ENCODE results near the gene RBFOX2.

RBFOX2 gene

DNA sequence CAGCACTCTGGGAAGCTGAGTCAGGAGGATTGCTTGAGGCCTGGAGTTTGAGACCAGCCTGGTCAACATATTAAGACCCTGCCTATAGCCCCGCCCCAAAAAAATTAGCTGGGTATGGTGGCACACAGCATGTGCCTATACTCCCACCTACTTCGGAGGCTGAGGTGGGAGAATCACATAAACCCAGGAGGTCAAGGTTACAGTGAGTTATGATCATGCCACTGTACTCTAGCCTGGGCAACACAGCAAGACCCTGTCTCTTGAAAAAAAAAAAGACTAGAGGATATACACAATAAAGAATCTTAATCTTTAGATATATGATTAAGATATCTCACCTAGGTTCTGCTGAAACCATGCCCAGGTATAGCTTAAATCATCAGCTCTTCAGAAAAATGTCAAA lies 174.3 kb downstream of the RBFOX2 start:
- no peak for DNase-seq

DNA sequence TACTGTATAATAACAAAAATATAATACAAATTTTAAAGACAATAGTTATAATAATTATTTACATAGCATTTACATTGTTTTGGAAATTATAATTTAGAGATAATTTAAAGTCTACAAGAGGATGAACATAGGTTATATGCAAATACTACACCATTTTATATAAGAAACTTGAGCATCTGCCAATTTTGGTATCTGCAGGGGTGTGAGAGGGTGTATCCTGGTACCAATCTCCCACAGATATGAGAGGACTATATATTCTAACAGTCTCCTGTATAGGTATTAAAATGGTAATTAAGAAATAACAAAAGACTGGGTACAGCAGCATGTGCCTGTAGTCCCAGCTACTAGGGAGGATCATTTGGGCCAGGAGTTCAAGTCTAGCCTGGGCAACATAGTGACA lies 176.5 kb downstream of the RBFOX2 start:
- no peak for DNase-seq

DNA sequence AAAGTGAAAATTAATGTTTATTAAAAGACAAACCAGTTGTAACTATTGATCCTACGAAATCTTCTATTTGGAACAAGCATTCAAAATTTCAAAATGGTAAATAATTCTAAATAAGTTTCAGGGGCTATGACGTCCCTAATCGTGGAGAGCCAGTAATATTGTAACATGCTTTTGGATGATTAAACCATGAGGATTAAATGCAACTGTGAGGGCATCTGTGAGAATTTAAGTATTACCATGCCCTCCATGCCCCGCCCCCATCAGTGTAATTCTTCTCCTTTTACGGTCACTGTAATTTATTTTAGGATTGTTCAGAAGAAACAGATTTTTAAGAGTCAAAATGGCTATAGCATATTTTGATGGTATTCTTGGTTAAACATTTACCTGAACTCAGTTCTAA lies 177.8 kb downstream of the RBFOX2 start:
- no peak for DNase-seq

DNA sequence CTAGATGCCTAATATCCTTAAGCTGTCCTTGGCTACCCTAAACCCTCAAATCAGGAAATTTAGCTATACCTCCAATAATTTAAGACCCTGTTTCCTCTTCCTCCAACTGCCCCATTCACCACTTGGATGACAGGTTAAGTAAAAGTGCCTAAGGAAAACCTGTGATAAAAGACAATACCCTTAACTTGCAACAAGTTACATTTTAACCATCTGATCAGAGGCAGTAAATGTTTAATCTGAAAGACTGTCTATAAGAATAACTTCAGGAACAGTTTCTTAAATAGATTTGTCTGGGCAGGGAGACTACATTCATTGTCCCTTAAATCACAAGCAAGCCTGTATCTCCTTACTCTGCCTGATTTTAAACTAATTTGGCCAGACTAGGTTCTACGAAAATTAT lies 181.8 kb downstream of the RBFOX2 start:
- no peak for DNase-seq

DNA sequence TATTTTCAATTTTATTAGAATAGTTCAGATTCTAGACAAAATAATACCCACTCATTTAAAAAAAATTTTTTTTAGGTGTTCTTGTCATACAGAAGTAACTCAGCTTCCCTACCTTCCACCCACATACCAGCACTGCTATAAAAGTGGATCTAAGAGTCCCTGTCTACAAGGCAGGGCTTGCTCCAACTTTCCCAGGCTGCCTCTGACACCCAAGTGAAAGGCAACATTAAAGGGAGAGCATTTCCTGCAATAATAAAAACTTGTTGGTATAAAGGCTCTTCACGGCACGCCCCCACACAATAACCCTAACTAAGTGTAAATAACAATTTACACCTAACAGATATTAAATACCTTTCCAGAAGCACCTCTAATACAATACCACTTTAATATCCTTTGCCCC lies 183.7 kb downstream of the RBFOX2 start:
- DNase-seq, result no peak

DNA sequence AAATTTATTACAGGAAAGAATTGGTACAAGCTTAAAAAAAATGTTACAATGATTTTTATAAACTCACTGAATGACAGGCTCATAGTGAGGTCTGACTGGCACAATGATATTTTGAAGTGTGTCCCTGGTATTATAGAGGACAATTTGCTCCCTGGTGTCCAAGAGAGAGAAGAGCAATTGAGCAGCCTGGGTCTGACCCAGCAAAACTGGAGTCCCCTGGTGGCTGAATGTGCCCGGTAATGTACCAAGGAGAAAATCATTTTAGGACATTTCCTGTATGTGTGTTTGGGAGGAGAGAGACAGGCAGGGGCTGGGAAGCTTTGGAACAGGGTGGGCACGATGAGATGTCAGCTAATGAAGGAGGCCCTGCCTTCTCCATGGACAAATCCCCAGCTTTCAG lies 185.7 kb downstream of the RBFOX2 start:
- no peak for DNase-seq

DNA sequence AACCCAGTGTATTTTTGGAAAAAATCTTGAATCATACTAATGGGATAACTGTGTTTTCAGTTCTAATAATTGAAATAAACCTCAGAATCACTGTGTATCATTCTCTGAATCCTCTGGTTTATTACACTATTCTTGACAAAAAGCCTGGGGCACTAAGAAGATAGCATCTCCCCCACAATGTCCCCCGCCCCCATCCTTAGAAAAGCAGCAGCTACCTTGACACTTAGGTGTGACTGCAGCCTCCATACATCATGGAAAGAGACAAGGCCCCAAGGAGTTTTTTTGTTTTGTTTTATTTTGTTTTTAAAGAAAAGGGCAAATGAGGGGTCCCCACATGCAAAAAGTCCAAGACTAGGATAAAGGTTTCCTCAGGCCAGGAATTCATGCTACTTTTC lies 186.1 kb downstream of the RBFOX2 start:
- DNase-seq, result no peak

DNA sequence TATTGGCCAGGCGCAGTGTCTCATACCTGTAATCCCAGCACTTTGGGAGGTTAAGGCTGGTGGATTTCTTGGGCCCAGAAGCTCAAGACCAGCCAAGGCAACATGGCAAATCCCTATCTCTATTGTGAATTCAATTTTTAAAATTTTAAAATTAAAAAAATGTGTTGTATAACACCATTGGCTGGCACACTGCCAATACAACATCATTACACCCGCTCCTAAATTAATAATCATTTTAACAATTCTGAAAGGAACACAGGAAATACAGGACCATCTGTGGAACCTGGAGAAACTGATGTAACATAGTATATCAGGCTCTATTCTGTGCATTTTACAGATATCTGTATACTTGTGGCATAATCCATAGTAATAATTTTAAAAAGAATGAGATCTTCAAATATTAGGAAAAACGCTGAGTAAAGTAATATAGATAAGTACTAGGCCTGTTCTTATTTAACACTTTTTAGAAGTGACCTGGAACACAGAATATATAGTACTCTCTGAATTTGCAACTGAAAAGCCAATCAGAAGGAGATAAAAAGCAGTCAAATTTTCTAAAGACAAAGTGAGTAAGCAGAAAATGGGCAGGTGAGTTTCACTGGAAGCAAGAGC lies 186.6 kb downstream of the RBFOX2 start:
- DNase-seq, result no peak

DNA sequence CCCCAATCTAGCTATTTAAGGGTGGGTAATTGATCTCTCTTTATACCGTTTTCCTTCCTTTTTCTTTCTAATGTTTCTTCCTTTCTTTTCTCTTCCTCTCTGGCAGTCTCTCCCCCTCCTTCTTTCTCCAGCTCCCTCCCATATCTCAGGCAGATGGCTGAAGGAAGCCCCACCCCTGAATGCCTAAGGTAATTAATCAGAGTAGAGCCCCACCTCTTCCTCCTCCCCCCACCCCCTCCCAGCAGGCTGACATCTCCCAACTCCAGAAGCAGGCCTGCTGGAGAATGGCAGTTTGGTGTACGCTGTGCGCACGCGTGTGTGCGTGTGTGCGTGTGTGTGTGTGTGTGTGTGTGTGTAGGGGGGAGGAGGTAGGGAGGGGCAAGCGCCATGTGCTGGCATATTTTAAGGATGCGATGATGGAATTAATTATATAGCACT lies 188.3 kb downstream of the RBFOX2 start:
- DNase-seq, result peak; percentile 79

DNA sequence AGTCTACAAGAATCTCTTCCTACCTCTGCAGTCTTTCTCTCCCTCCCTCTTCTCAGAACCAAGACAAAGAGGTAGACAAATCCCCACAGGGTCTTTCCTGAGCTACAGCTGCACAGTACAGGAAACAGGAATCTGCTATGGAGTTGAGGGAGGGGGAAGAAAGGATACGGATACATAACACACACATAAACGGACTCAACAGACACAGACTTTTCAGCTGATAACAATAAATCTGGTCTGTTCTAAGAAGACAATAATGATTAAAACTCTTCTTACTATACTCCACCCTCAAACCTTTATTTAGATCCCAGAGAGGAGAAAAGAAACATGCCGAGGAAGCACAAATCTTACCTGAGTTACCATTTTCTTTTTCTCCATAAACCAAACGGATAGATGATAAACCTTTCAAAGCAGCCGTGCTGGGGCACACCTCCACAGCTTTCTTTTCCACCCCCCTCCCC lies 188.8 kb downstream of the RBFOX2 start:
- peak; percentile 25 for DNase-seq

DNA sequence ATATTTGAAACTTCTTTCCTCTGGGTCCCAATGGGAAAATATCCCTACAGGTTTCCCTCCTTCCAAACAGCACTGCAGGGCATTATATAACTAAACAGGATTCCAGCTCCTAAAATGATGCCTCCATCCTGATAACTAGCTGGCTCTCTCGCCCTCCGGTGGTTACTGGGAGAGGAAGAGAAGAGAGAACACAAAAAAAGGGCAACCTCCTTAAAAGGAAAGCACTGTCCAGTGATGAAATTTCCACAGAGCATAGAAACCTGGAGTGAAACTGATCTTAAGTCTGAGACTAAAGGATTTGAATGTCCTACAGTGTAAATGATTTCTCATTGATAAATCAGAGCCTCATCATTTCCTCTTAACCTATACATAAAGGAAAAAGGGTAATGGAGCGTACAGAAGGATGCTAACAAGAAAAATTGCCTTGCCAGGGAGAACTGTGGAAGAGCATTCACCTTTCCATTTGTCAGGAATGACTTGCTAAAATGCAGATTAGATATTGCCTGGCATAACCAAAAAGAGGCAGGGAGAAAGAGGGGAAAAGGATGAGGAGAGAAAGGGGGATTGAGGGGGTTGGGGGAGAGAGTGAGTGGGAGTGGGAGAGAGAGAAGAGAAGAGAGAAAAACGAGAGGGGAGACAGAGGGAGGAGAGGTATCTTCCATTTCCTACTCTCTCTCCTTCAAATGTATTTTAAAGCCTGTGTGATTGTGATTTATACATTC lies 189.6 kb downstream of the RBFOX2 start:
- peak; percentile 21 for DNase-seq

DNA sequence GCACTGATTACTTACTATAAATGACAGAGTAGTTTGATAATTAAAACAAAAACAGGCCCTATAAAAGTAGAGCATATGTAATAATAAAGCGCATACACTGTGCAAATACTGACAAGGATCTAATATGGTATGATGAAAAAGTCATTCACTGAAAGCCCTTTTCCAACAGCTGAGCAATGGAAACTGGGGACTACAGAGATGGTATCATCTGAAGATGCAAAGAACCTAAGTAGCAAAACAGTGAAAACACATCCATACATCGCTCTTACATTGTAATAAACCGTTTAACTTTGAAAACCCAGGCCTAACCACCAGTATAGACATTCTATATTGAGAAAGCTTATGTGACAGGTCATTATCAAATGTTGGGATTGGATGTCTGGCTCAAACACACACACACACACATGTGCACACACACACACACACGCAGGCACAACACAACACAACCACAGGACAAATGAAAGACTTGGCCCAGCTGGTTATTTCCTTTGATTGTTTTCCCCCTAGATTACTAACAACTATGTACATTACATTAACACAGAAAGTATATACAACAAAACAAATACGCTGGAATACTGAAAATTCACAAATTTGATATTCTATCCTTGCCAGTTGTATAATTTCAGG lies 191.4 kb downstream of the RBFOX2 start:
- no peak for DNase-seq

DNA sequence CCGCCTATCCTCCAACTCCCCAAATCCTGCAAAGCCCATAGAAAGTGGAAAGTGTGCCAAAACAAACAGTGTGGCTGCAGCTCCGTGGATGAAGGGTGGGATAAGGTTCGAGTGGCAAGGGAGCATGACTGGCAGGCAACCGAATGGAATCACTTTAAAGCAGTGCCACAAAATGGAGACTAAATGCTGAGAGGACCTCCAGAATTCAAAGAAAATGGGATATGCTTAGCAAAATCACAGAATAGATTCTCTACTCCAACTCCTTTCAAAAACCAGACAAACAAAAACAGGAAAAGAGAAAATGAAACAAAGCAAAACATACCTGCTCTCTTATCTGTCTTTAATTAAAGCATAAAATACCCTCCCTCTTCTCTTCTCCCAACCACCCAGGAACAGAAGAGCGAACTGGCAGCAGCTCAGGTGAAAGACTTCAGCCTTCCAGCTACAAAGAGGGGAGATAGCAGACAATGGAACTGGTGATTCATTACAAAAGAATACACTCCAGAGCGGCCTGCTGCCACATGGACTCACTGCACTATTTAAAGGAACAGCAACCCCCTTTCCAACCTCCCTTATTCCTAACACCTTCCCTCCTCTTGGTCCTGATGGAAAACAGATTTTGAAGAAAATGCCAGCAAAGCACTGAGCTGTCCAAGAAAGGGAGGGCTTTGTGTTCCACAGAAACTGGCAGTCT lies 192.5 kb downstream of the RBFOX2 start:
- DNase-seq, result peak; percentile 33

DNA sequence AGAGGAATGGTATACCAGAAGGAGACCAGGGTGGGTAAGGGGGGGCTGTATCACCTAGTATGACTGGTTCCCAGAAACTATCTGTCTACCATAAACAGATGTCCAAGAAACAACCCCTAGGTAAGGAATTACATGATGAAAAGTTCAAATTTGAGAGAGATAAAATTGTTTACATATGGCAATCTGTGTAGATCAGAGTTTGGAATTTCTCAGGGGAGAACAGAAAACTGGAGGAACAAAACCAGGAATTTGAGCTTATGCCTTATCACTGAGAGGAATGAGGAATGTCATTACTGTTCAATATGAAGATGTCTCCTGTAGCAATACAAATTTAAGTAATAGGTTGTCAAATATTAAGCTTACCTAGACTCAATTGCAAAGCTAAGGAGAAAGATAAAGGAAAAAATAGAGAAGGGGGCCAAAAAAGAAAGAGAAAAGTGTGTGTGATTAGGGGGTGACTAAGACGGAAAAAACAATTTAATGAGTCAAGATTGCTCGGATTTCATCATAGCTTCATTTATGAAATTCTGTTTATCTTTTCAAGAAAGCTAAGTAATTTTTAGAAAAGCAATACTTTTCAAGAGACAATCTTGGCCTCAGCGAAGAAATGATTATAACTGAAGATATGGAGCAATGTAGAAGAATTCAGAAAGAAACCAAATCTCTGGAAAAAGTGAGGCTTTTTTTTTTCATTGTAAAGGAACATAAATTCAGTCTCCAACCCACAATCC lies 193.2 kb downstream of the RBFOX2 start:
- DNase-seq, result no peak

DNA sequence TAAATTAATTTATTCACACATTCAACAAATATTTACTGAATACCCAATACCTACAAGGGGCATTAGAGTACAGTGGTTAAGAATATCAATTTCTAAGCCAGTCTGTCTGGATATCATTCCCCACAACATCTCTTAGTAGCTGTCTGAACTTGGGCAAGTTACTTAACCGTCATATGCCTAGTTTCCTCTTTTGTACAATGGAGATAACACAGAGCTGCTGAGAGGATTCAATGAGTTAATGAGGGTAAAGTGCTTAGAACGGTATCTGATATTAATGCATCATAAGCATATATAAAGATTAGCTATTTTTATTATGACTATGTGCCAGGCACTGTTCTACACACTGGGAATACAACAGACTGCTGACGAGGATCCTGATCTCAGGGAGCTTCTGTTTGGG lies 194.6 kb downstream of the RBFOX2 start:
- DNase-seq, result no peak

DNA sequence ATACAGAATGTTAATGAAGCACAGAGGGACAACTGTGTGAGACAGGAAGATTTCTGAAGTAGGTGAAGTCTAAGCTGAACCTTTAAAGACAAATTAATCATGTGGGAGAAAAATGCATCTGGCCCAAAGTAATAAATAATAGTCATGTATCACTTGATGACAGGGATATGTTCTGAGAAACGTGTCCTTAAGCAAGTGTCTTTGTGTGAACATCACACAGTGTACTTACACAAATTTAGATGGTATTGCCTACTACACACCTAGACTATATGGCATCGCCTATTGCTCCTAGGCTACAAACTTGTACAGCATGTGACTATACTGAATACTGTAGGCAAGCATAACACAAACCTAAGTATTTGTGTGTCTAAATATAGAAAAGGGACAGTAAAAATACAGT lies 198.3 kb downstream of the RBFOX2 start:
- no peak for DNase-seq

DNA sequence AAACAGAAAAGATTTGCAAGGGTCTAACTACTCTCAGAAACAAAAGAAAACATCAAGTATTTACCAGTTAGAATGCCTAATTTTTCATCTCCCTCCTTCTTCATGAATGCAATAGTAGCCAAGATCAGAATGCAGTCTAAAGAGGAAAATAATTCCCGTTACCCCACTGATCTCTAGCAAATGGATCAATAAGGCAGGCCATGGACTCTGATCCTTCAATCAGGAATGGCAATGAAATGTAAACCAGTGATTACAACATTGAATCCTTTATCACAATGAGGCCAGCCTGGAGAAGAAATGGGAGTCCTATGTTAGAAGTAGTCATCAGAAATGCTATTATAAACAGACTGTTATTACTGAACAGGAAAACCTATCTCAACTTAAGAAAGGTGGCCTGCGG lies 204.4 kb downstream of the RBFOX2 start:
- no peak for DNase-seq

DNA sequence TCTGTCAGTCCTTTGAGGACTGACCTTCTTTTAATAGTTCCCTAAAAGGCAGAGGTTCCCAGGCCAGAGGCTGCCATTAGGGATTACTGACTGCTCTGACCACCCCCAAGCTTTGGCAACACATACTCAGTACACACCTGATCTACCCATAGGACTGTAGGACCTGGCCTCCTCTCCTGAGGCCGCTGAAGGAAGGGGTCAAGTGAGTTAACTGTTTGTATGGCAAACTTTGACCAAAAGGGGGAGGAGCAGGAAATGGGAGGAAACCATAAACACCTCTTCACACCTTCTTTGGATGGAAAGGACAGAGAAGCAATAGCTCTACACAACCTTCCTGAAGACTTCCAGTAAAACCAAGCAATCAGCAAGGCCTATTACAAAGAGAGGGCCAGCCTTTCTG lies 207.0 kb downstream of the RBFOX2 start:
- no peak for DNase-seq

DNA sequence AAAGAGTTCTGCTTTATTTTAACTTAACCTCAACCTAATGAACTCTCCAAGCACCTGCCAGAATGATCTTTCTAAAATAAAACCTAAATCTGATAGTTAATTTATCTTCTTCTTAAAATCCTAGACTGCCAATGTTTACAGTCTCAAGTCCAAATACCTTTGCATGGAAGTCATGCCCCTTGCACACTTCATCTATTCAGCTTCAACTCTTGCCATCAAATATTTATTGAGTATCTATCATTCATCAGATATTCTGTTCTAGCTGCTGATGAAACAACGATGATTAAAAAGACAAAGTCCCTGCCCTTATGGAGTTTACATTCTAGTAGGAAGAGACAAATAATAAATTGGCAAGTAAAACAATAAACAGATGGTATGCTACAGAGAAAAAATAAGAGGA lies 209.2 kb downstream of the RBFOX2 start:
- DNase-seq, result no peak

DNA sequence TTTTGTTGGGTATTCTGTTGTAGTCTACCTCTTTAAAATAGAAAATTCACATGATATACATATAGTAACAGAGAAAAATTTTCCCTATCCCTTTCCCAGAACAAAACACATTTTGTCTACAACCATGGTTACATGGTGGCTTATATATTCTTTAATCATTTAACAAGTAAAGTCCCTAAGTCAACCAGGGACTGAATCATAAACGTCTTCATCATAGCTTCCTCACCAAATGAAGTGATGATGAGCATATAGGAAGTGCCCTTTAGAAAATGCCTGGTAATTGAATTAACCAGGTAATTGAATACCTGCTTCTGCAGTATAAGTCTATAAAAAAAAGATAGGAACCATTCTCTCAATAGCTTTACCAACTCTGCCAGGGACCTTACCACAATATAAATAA lies 209.7 kb downstream of the RBFOX2 start:
- no peak for DNase-seq

DNA sequence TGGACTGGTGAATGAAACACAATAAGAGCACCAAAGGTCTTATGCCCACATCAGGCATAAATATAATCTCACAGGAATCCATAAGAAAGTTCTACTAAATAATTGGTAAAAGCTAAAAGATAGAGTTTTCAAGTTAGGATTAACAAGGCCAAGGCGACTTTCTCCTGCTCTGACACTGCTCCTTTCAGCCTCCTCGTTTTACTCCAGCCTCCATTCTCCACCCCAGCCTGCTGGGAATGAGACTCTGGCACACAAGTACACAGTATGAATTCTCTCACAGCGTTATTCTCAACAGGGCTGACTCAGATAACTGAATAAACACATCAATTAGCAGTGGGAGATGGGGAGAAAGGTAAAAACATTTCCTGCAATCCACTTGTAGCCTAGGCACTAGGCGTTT lies 216.0 kb downstream of the RBFOX2 start:
- no peak for DNase-seq

DNA sequence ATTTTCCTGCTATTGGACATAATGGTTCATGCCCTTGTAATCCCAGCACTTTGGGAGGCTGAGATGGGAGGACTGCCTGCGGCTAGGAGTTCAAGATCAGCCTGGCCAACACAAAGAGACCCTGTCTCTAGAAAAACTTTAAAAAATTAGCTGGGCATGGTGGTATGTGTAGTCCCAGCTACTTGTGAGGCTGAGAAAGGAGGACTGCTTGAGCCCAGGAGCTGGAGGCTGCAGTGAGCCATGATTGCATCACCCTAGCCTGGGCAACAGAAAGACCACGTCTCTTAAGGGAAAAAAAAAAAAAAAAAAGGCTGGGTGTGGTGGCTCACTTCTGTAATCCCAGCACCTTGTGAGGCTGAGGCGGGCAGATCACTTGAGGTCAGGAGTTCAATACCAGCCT lies 217.0 kb downstream of the RBFOX2 start:
- DNase-seq, result no peak

DNA sequence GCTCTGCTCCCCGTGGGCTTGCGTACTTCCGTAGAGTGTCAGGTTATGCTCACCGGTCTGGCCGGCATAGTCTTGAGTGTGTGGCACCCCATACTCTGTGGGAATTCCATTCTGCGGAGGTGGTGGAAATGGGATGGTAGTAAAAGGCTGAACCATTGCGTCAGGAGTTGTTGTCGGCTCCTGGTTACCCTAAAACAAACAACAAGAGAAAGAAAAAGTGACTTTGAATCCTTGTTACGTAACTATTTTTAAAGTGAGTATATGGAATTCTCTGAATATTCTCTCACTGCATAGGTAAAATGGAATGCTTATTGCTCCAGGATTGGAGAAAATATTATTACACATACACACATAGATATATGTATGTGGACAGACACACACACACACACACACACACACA lies 218.8 kb downstream of the RBFOX2 start:
- no peak for DNase-seq

Measured in NCI-H748 treated with DMSO at 0.1 percent for 48 hours (cell line).